Neuronal stem cell (in vitro differentiated cells): ENCODE data around the gene C3.

Experiments
- DNase-seq: peaks from one replicate; pipeline ENCODE4 v3.0.0-alpha.2; 2013; ENCODE audit warnings: low spot score
- H2AFZ ChIP-seq: one replicate; pipeline ENCODE4 v1.6.1; 2013; ENCODE audit warnings: mild to moderate bottlenecking, low read length, inconsistent platforms
- H2AK5ac ChIP-seq: 2 replicates; pipeline ENCODE4 v1.6.1; 2013; ENCODE audit warnings: low read depth, mild to moderate bottlenecking, inconsistent platforms, low read length, moderate library complexity, mixed read lengths
- H2BK120ac ChIP-seq: 2 replicates; pipeline ENCODE4 v1.6.1; 2013; ENCODE audit warnings: low read depth, mild to moderate bottlenecking, inconsistent platforms, low read length, moderate library complexity, mixed read lengths
- H2BK12ac ChIP-seq: one replicate; pipeline ENCODE4 v1.6.1; 2013; ENCODE audit warnings: low read length, inconsistent platforms
- H2BK15ac ChIP-seq: 2 replicates; pipeline ENCODE4 v1.6.1; 2013; ENCODE audit warnings: mild to moderate bottlenecking, low read length, inconsistent platforms, mixed read lengths
- H2BK5ac ChIP-seq: one replicate; pipeline ENCODE4 v1.6.1; 2013; ENCODE audit warnings: inconsistent platforms, mild to moderate bottlenecking, low read length, moderate library complexity
- H3K14ac ChIP-seq: one replicate; pipeline ENCODE4 v1.6.1; 2013; ENCODE audit warnings: low read length, inconsistent platforms
- H3K18ac ChIP-seq: 2 replicates; pipeline ENCODE4 v1.6.1; 2013; ENCODE audit warnings: low read length, inconsistent platforms
- H3K23ac ChIP-seq: 2 replicates; pipeline ENCODE4 v1.6.1; 2013; ENCODE audit warnings: low read depth, mild to moderate bottlenecking, mixed read lengths, low read length, inconsistent platforms; ENCODE audit not compliant: poor library complexity
- H3K27ac ChIP-seq: replicated peaks from 3 replicates; pipeline ENCODE4 v1.5.1; 2013; ENCODE audit warnings: low read length, inconsistent platforms
- H3K27me3 ChIP-seq, 3 experiments: 2 replicates each; pipeline ENCODE4 v1.6.1; 2013; ENCODE audit warnings: low read length in 3 of 3, mild to moderate bottlenecking in 2 of 3, inconsistent platforms in 1 of 3, low read depth in 1 of 3, mixed read lengths in 1 of 3, moderate library complexity in 1 of 3; ENCODE audit not compliant: control insufficient read depth in 3 of 3, insufficient read depth in 3 of 3
- H3K36me3 ChIP-seq, 2 donors: replicated peaks in 1 of 2; 2 replicates each; pipeline ENCODE4 v1.6.1; 2013; ENCODE audit warnings: low read length in 2 of 2; ENCODE audit not compliant: control insufficient read depth in 2 of 2, insufficient read depth in 2 of 2
- H3K4ac ChIP-seq: 2 replicates; pipeline ENCODE4 v1.6.1; 2013; ENCODE audit warnings: inconsistent platforms, mild to moderate bottlenecking, low read length, moderate library complexity
- H3K4me1 ChIP-seq, 2 donors: 1 replicate in 1 of 2; 2 replicates in 1 of 2; pipeline ENCODE4 v1.6.1; 2013; ENCODE audit warnings: low read length in 2 of 2, low read depth in 1 of 2; ENCODE audit not compliant: control insufficient read depth in 2 of 2, insufficient read depth in 1 of 2
- H3K4me2 ChIP-seq: one replicate; pipeline ENCODE4 v1.6.1; 2013; ENCODE audit warnings: mild to moderate bottlenecking, low read length, inconsistent platforms; ENCODE audit not compliant: insufficient read depth, poor library complexity, severe bottlenecking
- H3K4me3 ChIP-seq, 2 donors: 2 replicates each; pipeline ENCODE4 v1.5.1; 2013; ENCODE audit warnings: low read length in 2 of 2, mild to moderate bottlenecking in 2 of 2, inconsistent platforms in 1 of 2, moderate library complexity in 1 of 2
- H3K79me1 ChIP-seq: one replicate; pipeline ENCODE4 v1.6.1; 2013; ENCODE audit warnings: low read depth, mild to moderate bottlenecking, inconsistent platforms, low read length, moderate library complexity
- H3K9ac ChIP-seq: one replicate; pipeline ENCODE4 v1.6.1; 2013; ENCODE audit warnings: mild to moderate bottlenecking, low read depth, low read length, inconsistent platforms; ENCODE audit not compliant: poor library complexity
- H3K9me3 ChIP-seq, 2 donors: replicated peaks in 1 of 2; 2 replicates each; pipeline versions ENCODE3 to v1.6.1; 2013; ENCODE audit warnings: low read length in 2 of 2, mild to moderate bottlenecking in 2 of 2, inconsistent platforms in 1 of 2, low read depth in 1 of 2, mixed read lengths in 1 of 2, moderate library complexity in 1 of 2; ENCODE audit not compliant: control insufficient read depth in 2 of 2, insufficient read depth in 1 of 2
- H4K8ac ChIP-seq: one replicate; pipeline ENCODE4 v1.6.1; 2013; ENCODE audit warnings: low read depth, mild to moderate bottlenecking, inconsistent platforms, low read length, moderate library complexity
- H4K91ac ChIP-seq: one replicate; pipeline ENCODE4 v1.6.1; 2013; ENCODE audit warnings: low read length, low read depth, mild to moderate bottlenecking, inconsistent platforms; ENCODE audit not compliant: poor library complexity
- WGBS, 2 donors: extraction: QIAGEN DNeasy Blood & Tissue Kit; methylation state at CpG; one replicate each; pipeline ENCODE4 v1.1.7; 2013; ENCODE audit warnings: missing lambda C conversion rate in 2 of 2, mixed read lengths in 1 of 2; ENCODE audit not compliant: insufficient read length in 2 of 2, insufficient replicate concordance in 1 of 2; ENCODE audit errors: extremely low coverage in 2 of 2; 5-methylcytosine and 5-hydroxymethylcytosine counted together

C3 gene

DNA sequence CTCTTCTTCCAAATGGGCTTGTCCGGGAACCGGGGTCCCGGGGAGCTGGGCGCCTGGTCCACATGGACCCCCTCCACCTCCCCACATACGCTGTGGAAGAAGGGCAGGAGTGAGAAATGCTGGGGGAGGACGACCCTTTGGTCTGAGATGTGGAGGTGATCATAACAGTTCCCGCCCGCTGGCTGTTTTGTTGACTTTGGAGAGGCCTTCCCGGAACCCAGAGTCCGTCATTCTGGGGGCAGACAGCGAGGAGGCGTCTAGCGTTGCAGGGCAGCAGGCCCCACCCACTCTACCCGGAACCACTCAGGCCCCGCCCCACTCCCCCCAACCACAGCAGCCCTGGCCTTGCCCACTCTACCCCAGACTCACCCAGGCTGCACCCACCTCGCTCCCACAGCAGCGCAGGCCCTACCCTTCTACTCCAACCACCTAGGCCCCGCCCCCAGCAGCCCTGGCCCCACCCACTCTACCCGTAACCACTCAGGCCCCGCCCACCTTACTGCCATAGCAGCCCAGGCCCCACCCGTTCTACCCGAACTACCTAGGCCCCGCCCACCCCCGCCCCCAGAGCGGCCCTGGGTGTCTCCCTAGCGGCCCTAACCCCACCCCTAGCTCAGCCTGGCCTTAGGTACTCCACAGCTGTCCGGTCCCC lies 9.8 kb upstream of the C3 start:
- Histone ChIP-seq H3K4ac (no peak overlapping the region), H3K27me3 (no peaks in the 10 kb centered on the region), H3K4me1 (no peaks in the 10 kb centered on the region), H2BK120ac (no peak overlapping the region), H3K9ac (no peak overlapping the region), H3K9me3 (peaks cover 0 to 4% of the 10 kb centered on the region in 2 donors), H4K8ac (no peak overlapping the region), H3K4me3 (no peak overlapping the region), H3K27ac (no peak overlapping the region), H3K23ac (peak overlapping the region; percentile 55), H3K79me1 (peaks cover 6% of the 10 kb centered on the region), H2BK12ac (no peak overlapping the region), H3K14ac (no peak overlapping the region), H2BK5ac (no peak overlapping the region), H3K4me2 (no peak overlapping the region), H4K91ac (no peak overlapping the region), H2AFZ (no peak overlapping the region), H3K18ac (no peak overlapping the region), H2BK15ac (no peak overlapping the region), H3K36me3 (peaks cover 0 to 11% of the 10 kb centered on the region in 2 donors), H2AK5ac (no peak overlapping the region)
- WGBS, 2 donors = no CpG with 5 or more reads among the region's 27 CpGs
- no peak for DNase-seq

GRCh38 chr19:6729573-6730152 lies 9.2 kb upstream of the C3 start:
- H4K91ac ChIP-seq = no peak overlapping the region
- H3K9me3 ChIP-seq = peaks cover 0 to 4% of the 10 kb centered on the region in 2 donors
- H2BK120ac ChIP-seq = no peak overlapping the region
- peak overlapping the region; percentile 55 for H3K23ac ChIP-seq
- no peak overlapping the region for H2AFZ ChIP-seq
- H2BK15ac ChIP-seq = no peak overlapping the region
- no peak overlapping the region for H3K4me3 ChIP-seq
- peaks cover 0 to 11% of the 10 kb centered on the region in 2 donors for H3K36me3 ChIP-seq
- no peak overlapping the region for H3K9ac ChIP-seq
- H2BK5ac ChIP-seq = no peak overlapping the region
- no peak overlapping the region for H3K14ac ChIP-seq
- H2BK12ac ChIP-seq = no peak overlapping the region
- H3K27me3 ChIP-seq = no peaks in the 10 kb centered on the region
- WGBS, 2 donors = no CpG with 5 or more reads among the region's 23 CpGs
- DNase-seq = no peak
- no peaks in the 10 kb centered on the region for H3K4me1 ChIP-seq
- no peak overlapping the region for H3K18ac ChIP-seq
- H3K27ac ChIP-seq = no peak overlapping the region
- peak overlapping the region; percentile 26 for H2AK5ac ChIP-seq
- peaks cover 6% of the 10 kb centered on the region for H3K79me1 ChIP-seq
- H3K4ac ChIP-seq = no peak overlapping the region
- H3K4me2 ChIP-seq = no peak overlapping the region
- no peak overlapping the region for H4K8ac ChIP-seq

DNA sequence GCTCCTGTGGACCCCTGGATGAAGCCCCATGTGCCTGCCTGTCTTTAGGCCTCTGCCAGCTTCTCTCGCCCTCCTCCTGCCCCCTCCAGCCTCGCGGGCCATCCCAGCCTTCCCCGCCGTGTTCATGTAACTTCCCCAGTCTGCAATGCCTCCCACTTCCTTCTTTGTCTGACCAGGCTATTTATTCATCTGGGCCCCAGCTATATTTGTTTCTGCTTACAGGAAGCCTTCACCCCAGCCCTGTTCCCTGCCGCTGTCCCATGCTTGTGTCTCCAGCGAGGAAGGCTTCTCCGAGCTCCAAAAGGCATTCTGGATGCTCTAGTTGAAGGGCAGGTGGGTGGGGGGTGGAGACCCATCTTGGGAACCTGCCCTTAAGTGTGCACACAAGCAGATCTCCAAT lies 7.9 kb upstream of the C3 start:
- Histone ChIP-seq H3K9ac (no peak overlapping the region), H2BK15ac (no peak overlapping the region), H4K8ac (no peak overlapping the region), H3K36me3 (peaks cover 0 to 11% of the 10 kb centered on the region in 2 donors), H3K23ac (peak overlapping the region; percentile 6), H3K4me2 (no peak overlapping the region), H2BK12ac (no peak overlapping the region), H3K79me1 (peaks cover 6% of the 10 kb centered on the region), H2AFZ (peak overlapping the region; percentile 68), H3K4me3 (no peak overlapping the region), H3K9me3 (peaks cover 0 to 4% of the 10 kb centered on the region in 2 donors), H3K14ac (peak overlapping the region; percentile 1), H3K27me3 (no peaks in the 10 kb centered on the region), H3K18ac (no peak overlapping the region), H2AK5ac (no peak overlapping the region), H3K4ac (no peak overlapping the region), H3K27ac (no peak overlapping the region), H4K91ac (no peak overlapping the region), H2BK120ac (no peak overlapping the region), H3K4me1 (no peaks in the 10 kb centered on the region), H2BK5ac (no peak overlapping the region)
- no CpG with 5 or more reads among the region's 8 CpGs for WGBS, 2 donors
- no peak for DNase-seq

- Histone ChIP-seq H3K23ac (no peak overlapping the region), H2BK15ac (no peak overlapping the region), H2AFZ (no peak overlapping the region), H2AK5ac (peak overlapping the region; percentile 50), H3K9me3 (peaks cover 0 to 4% of the 10 kb centered on the region in 2 donors), H3K4me2 (no peak overlapping the region), H3K4me3 (no peak overlapping the region), H2BK120ac (no peak overlapping the region), H2BK5ac (no peak overlapping the region), H3K27ac (no peak overlapping the region), H3K27me3 (no peaks in the 10 kb centered on the region), H4K91ac (no peak overlapping the region), H2BK12ac (no peak overlapping the region), H3K4ac (no peak overlapping the region), H3K9ac (no peak overlapping the region), H3K14ac (no peak overlapping the region), H4K8ac (no peak overlapping the region), H3K36me3 (no peaks in the 10 kb centered on the region), H3K79me1 (peaks cover 2% of the 10 kb centered on the region), H3K18ac (no peak overlapping the region), H3K4me1 (no peaks in the 10 kb centered on the region)
- no peak for DNase-seq
- WGBS, 2 donors = no CpG with 5 or more reads among the region's 16 CpGs
Measured at GRCh38 chr19:6725513-6726231, 5.2 kb upstream of the C3 start.
